Activated naive CD4-positive, alpha-beta T cell treated with anti-CD3 and anti-CD28 coated beads, Interleukin-2, amount 50 U/mL, for 24 hours (primary cell): ENCODE results near the gene CRMP1.

Experiments used
- H3K27ac Mint-ChIP-seq: one replicate; pipeline ENCODE4 v1.8.0; 2021; ENCODE audit warnings: mild to moderate bottlenecking, mixed read lengths
- H3K27me3 Mint-ChIP-seq: one replicate; pipeline ENCODE4 v1.8.0; 2021; ENCODE audit warnings: mixed read lengths
- H3K36me3 Mint-ChIP-seq: one replicate; pipeline ENCODE4 v1.8.0; 2021; ENCODE audit warnings: mixed read lengths
- H3K4me1 Mint-ChIP-seq: one replicate; pipeline ENCODE4 v1.8.0; 2021; ENCODE audit warnings: mixed read lengths
- H3K4me3 Mint-ChIP-seq: one replicate; pipeline ENCODE4 v1.8.0; 2021; ENCODE audit warnings: mild to moderate bottlenecking, mixed read lengths
- H3K9me3 Mint-ChIP-seq: one replicate; pipeline ENCODE4 v1.8.0; 2021; ENCODE audit warnings: mixed read lengths

The CRMP1 gene

DNA sequence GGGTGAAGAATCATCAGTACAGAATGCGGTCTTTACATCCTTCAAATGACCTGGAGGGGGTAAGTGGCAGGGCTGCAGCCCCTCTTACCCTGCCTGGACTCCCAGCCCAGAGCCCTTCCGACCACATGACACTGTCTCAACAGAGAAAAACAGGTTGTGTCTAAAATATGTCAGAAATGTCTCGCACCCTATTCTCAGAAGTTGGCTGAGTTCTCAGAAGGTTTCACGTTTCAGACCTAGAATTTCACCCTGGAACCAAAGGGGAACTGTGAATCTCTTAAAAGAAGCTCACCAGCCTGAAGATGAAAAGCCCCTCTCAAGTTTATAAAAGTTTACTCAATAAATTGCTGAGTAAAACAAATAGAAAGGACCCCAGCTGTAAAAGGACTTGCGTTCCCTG is 7.0 kb upstream of the CRMP1 start:
- Mint-ChIP-seq H3K36me3 (no peaks in the 10 kb centered on the region), H3K27me3 (peaks cover 5% of the 10 kb centered on the region), H3K4me3 (no peak overlapping the region)

DNA sequence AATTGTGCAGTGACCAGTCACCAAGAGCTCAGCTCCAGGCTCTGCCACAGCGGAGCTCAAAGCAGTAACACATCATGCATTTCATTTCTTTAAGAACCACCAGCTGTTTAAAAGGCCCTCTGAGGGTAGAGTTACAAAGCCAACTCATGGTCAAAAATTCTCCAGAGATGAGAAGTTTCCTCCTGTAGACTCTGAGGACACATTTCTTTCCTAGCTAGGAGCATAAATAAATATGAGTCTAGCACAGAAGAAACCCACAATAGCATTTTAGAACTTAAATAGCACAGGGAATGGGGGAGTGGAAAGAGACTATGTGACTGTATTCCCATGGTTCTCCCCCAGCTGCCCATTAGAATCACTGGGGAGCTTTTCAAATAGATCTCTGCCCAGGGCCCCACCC is 6.5 kb upstream of the CRMP1 start:
- Mint-ChIP-seq H3K4me3 (no peak overlapping the region), H3K4me1 (no peaks in the 10 kb centered on the region), H3K36me3 (no peaks in the 10 kb centered on the region), H3K27me3 (peaks cover 5% of the 10 kb centered on the region), H3K9me3 (peaks cover 6% of the 10 kb centered on the region), H3K27ac (no peak overlapping the region)

More for the DNA sequence above, 7.0 kb upstream of the CRMP1 start:
- peaks cover 6% of the 10 kb centered on the region for H3K9me3 Mint-ChIP-seq
- no peaks in the 10 kb centered on the region for H3K4me1 Mint-ChIP-seq
- no peak overlapping the region for H3K27ac Mint-ChIP-seq

DNA sequence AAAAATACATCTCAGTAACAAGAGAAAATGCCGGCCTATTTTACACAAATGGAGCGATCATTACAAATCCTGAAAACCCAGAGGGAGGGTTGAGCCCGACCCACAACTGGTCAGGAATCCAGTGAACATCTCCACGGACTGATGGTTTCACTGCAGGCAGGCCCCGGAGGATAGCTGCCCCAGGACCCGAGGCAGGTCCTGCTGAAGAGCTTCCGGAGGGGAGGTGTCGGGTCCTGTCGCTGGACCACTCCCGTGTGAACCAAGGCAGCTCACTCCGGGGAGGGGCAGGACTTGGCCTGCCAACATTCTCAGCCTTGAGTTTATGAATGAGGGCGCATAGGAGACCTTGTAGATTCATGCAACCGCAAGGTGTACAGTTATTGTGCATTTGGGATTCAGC is 4.8 kb upstream of the CRMP1 start:
- H3K27me3 Mint-ChIP-seq, result peaks cover 13% of the 10 kb centered on the region
- H3K4me1 Mint-ChIP-seq, result no peaks in the 10 kb centered on the region
- no peak overlapping the region for H3K27ac Mint-ChIP-seq
- H3K36me3 Mint-ChIP-seq, result no peaks in the 10 kb centered on the region
- H3K9me3 Mint-ChIP-seq, result peaks cover 6% of the 10 kb centered on the region
- H3K4me3 Mint-ChIP-seq, result no peak overlapping the region

DNA sequence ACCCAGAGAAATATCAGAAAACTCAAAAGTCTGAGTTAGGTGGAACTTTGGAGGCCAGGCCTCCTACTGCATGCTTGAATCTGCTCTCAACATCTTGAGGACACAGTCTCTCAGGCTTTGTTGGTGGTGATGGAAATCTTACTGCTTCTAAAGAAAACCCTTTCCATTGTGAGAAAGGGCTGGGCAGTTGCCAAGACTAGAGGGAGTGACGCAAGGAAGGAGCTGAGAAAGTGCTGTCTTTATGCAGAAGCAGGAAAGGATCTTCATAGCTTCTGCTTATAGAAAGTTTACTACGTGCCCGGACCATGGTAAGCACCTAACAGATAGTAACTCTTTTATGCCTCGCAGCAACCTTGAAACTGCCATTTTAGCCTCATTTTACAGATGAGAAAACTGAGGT is 2.4 kb upstream of the CRMP1 start:
- Mint-ChIP-seq H3K9me3 (peaks cover 6% of the 10 kb centered on the region), H3K27ac (no peak overlapping the region), H3K4me1 (no peaks in the 10 kb centered on the region), H3K36me3 (no peaks in the 10 kb centered on the region), H3K27me3 (peaks cover 22% of the 10 kb centered on the region), H3K4me3 (no peak overlapping the region)

DNA sequence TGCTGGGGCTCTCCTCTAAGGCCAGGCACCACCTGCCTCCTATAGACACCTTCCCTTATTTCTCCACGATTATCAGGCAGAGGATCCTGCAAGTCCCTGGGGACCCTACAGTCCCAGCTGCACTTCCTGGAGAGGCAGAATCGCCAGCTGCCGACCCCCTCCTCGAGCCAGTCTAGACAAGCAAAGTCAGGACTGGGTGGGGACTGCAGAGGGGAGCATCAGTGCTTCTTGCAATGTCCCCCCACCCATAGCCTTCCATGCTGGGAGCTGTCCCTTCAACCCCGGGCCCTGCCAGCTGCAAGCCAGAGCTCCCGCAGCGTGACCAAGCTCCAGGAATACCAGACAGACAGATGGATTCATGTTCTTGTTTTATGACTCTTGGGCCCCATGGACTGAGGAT is 1.4 kb upstream of the CRMP1 start:
- Mint-ChIP-seq H3K9me3 (peaks cover 6% of the 10 kb centered on the region), H3K27ac (no peak overlapping the region), H3K27me3 (peaks cover 28% of the 10 kb centered on the region), H3K36me3 (no peaks in the 10 kb centered on the region), H3K4me1 (no peaks in the 10 kb centered on the region), H3K4me3 (no peak overlapping the region)

DNA sequence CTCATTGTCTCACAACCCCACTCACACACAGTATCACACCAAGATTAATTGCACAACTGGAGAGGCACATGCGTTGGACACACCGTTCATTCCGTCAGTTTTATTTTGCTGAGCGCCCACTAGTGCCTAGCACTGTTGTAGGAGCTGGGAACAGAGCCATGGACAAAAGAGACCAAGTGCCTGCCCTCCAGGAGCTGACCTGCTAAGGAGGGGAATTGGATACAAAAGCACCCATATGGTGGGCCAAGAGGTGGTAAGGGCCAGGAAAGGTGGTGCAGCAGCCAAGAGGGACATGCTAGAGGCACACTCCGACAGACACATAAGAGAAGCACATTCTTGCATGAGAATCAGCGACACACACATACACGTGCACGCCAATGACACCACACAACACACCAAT is 705 bp upstream of the CRMP1 start:
- peaks cover 6% of the 10 kb centered on the region for H3K9me3 Mint-ChIP-seq
- H3K4me3 Mint-ChIP-seq, result no peak overlapping the region
- peaks cover 32% of the 10 kb centered on the region for H3K27me3 Mint-ChIP-seq

DNA sequence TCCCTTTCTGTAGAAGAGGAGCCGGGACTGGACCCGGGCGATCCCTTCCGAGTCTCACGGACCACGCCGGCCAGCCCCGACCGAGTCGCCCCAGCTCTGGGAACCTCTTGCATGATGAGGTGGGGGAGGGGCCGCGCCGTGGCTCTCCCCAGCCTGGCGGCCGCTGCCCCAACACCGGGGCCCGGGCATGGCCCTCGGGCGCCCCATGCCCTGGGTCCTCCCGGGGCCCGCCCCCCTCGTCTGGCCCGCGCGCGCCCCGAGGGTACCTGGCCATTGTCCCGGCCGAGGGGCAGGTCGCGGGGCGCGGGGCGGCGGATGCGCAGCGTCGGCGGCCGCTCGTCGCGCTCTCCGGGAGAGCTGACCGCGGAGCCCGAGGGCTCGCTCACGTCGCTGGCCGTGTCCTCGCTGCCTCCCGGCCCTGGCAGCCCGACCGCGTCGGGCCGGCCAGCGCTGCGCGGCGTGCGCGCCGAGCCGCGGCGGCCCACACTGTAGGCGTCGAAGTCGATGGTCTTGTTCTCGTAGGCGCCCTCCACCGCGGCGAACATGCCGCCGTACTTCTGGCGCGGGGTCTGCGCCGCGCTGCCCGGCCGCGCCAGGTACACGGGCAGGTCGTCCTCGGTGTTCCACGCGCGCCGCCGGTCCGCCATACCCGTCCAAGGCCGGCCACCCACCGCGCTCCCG is 423 bp downstream of the CRMP1 start:
- Mint-ChIP-seq H3K36me3 (no peaks in the 10 kb centered on the region), H3K27ac (no peak overlapping the region), H3K4me3 (no peak overlapping the region), H3K27me3 (peaks cover 32% of the 10 kb centered on the region), H3K4me1 (no peaks in the 10 kb centered on the region), H3K9me3 (peaks cover 6% of the 10 kb centered on the region)

More for the DNA sequence above, 705 bp upstream of the CRMP1 start:
- no peaks in the 10 kb centered on the region for H3K4me1 Mint-ChIP-seq
- no peak overlapping the region for H3K27ac Mint-ChIP-seq
- no peaks in the 10 kb centered on the region for H3K36me3 Mint-ChIP-seq

DNA sequence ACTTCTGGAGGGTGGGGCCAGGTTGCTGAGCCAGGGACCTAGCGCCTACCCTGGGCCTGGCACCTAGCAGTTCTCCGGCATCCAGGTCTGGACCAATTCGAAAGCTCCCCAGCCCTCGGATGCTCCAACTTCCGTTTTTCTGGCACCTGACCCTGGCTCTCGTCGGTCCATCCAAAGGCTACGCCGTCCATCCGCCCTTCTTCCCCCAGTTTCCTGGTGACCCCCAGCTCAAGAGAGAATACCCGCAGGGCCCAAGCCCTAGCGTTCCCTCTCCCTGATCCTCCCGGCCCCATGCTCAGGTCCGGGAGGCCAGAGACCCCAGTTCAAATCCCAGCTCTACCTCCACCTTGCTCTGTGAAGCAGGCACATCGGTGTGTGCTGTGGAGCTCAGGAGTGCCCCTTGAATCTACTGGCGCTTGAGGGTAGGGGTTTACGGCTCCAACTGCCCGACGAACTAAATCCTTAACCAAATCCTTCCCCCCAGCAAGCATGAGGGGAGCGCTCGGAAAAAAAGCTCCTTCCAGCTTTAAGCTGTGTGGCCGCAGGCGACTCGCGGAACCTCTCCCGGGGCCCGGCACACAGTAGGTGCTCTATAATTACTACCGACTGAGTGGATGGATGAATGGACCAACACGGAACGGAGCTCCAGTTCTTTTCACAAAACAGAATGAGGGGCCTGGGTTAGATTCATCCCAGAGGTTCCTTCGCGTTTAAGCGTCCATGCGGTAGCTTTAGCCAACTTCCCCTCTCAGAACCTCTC is 1.1 kb downstream of the CRMP1 start:
- peaks cover 2% of the 10 kb centered on the region for H3K9me3 Mint-ChIP-seq
- H3K27ac Mint-ChIP-seq, result no peak overlapping the region
- no peaks in the 10 kb centered on the region for H3K4me1 Mint-ChIP-seq
- H3K4me3 Mint-ChIP-seq, result no peak overlapping the region
- H3K27me3 Mint-ChIP-seq, result peaks cover 32% of the 10 kb centered on the region
- no peaks in the 10 kb centered on the region for H3K36me3 Mint-ChIP-seq

DNA sequence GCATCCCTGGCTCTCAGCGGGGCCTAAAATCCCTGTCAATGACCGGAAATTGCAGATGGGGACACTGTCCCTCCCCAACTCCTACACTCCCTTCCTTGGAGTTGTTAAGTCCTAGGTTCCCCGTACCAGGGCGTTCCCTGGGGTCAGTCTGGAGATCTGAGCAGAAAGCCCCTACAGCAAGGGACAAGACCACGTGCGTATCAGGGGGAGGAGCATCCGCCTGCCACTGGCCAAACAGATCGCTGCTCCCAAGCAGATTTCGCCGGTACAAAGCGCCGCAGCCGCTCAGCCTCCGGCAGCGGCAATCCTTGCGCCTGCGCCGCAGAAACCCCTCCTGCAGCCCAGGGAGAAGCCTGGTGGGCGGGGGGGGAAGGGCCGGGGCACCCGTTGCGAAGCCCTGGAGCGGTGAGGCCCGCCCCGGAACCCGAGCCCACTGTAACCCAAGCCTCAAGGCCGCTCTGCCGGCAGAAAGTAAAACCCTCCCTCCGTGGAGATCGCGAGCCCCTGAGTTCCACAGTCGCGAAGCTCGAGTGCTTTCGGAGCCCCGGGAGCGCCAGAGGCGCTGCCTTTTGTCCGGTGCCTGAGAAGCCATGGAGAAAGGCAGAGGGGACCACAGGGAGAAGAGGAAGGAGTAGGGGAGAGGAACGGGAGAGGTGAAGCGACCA is 2.7 kb downstream of the CRMP1 start:
- no peak overlapping the region for H3K27ac Mint-ChIP-seq
- no peaks in the 10 kb centered on the region for H3K4me1 Mint-ChIP-seq
- no peaks in the 10 kb centered on the region for H3K9me3 Mint-ChIP-seq
- H3K36me3 Mint-ChIP-seq, result no peaks in the 10 kb centered on the region
- H3K27me3 Mint-ChIP-seq, result peaks cover 41% of the 10 kb centered on the region
- H3K4me3 Mint-ChIP-seq, result no peak overlapping the region

DNA sequence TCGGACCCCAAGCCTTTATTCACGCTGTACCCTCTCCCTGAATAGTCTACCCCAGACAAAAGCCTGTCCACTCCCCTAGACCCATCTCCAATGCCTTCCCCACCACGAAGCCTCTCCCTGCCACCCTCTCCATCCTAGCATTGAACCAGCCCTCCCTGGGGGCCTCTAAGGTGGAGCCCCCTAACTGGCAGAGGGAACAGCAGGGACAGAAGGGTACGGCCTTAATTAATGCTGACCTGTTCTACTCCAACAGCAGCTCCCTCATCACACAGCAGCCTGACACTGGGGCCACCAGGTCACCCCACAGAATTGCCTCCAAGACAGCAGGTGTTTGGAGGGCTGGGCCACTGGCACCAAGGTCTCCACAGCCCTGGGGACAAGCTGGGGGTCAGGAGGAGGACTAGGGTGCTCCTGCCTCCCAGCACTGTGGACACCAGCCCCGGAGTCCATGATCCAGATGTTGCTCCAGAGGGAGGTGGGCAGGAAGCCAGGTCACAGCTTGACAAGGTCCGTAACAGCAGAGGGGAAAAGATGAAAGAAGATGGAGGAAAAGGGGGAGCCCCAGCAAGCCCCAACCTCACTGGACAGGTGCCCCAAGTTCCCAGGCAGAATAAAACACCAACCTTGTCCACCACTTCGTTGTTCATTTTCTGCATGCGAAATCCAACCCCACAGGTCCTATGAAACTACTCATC is 3.7 kb downstream of the CRMP1 start:
- H3K4me3 Mint-ChIP-seq, result no peak overlapping the region
- no peak overlapping the region for H3K27ac Mint-ChIP-seq
- peaks cover 41% of the 10 kb centered on the region for H3K27me3 Mint-ChIP-seq

DNA sequence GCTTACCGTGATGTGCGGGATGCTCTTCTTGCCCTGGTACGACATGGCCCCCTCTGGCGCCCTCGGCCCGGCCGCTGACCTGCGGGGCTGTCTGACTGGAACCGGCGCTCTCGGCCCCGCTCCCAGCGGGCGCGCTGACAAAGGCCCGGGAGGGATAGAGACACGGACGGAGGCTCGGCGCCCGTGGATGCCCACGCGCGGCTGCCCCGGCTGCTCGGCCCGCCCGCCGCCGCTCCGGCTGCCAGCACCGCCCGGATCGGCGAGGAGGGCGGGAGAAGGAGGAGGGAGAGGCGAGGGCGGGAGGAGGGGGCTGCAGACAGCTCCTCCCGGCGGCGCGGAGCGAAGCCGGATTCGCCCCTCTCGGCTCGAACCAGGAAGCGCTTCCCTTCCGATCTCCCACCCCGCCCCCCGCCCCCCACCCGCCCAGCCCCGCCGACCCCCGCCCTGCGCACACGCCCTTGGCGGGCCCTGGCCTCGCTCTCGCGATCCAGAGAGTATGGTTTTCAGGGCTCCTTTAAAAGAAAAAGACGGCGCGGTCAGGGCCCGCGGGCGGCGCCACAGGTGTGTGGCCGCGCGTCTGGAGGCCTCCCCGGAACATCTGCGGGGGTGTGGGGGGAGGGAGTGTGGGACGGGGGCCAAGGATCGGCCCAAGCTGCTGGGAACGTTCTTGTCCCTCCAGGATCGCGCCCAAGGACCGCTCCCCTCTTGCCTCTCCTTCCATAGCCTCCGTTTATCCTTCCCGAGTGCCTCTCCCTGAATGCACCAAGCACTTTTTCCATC is 4.5 kb downstream of the CRMP1 start:
- Mint-ChIP-seq H3K27me3 (peaks cover 36% of the 10 kb centered on the region), H3K4me1 (no peaks in the 10 kb centered on the region), H3K4me3 (no peak overlapping the region), H3K27ac (no peak overlapping the region), H3K9me3 (no peaks in the 10 kb centered on the region), H3K36me3 (no peaks in the 10 kb centered on the region)

More for the DNA sequence above, 3.7 kb downstream of the CRMP1 start:
- Mint-ChIP-seq H3K9me3 (no peaks in the 10 kb centered on the region), H3K36me3 (no peaks in the 10 kb centered on the region), H3K4me1 (no peaks in the 10 kb centered on the region)

DNA sequence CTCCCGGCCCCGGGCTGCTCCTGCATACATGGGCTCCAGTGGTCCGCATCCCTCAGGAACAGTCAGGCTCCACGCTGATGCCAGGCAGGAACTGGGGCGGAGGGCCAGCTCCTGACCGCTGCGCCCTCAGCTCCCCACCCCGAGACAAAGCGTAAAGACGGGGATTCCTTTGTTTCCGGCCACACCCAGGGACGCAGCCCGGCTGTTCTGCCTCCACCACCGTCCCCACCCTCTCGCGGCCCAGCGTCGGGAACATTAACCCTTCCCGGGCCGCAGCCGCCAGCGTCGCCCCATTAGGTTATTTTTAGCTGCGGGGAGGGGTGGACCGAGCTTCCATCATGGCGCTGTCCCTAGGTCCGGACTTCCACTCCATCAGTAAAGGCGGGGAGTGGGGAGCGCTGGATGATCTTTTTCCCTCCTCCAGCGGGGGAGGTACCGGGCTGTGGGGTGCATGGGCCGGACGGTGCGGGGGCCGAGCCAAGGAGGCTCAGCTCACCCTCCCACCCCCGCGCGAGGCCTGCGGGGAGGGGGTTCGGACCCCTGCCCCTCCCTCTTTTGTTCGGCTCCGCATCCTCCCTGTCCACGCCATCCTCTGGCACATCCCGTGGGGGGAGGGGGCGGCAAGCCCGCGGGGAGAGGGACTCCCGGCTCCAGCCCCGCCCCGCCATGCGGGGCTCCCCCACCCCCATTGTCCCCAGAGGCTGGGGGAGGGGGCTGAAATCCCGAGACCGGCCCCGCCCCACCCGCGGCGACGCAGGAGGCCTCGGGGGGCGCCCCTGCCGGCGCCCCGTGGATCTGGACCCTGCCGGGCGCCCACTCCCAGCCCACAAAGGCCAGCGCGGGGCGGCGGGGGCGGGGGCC is 5.3 kb downstream of the CRMP1 start:
- H3K4me1 Mint-ChIP-seq, result no peaks in the 10 kb centered on the region

DNA sequence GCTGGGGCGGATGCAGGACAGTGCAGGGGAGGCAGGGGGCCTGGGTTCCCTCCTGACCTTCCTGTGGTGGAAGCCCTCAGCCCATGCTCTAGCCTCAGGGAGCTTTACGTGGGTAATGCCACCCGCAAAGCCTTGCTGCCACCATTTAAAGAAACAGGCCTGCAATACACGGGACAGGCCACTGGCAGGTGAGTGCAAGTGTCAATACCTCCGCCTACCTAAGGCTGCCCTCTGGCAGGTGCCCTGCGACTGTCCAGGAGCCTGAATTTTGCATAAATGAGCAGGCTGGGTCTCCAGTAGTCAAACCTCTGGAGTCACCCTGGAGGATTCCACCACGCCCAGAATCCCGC is 5.9 kb downstream of the CRMP1 start:
- no peaks in the 10 kb centered on the region for H3K9me3 Mint-ChIP-seq
- H3K27me3 Mint-ChIP-seq, result peaks cover 39% of the 10 kb centered on the region
- no peaks in the 10 kb centered on the region for H3K4me1 Mint-ChIP-seq
- H3K36me3 Mint-ChIP-seq, result no peaks in the 10 kb centered on the region
- no peak overlapping the region for H3K4me3 Mint-ChIP-seq
- H3K27ac Mint-ChIP-seq, result no peak overlapping the region

More for the DNA sequence above, 5.3 kb downstream of the CRMP1 start:
- Mint-ChIP-seq H3K36me3 (no peaks in the 10 kb centered on the region), H3K9me3 (no peaks in the 10 kb centered on the region), H3K4me3 (no peak overlapping the region), H3K27ac (no peak overlapping the region), H3K27me3 (peaks cover 38% of the 10 kb centered on the region)

DNA sequence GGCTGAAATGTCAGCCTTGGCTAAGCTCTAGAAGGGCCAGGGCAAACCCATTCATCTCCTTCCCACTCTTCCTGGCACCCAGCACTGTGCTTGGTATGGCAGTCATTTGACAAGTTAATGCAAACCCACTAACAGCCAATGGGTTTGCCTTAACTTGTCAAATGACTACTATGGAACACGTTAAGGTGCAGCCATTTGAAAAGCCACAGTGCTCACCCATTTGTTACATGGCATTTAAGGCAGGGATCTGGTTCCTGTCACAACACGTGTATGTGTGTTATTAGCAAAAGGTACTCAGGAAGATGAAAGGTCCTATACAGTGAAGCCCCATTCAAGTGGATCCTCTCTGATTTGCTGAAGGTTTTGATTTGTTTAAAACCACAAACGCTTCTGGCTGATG is 7.2 kb downstream of the CRMP1 start:
- Mint-ChIP-seq H3K27me3 (peaks cover 32% of the 10 kb centered on the region), H3K4me3 (no peak overlapping the region), H3K27ac (no peak overlapping the region), H3K9me3 (no peaks in the 10 kb centered on the region), H3K36me3 (no peaks in the 10 kb centered on the region), H3K4me1 (no peaks in the 10 kb centered on the region)
